GM21737 (cell line): Measurements from ENCODE around the gene ITGA7.
"Not testable (repeated sequence)": the region's sequence is repeated elsewhere in the genome, so short reads cannot be mapped to it uniquely, and the experiment has no call there.

ENCODE experiments used
- ATAC-seq: cut with Tn5 transposase; IDR thresholded peaks from one replicate; pipeline ENCODE4 v1.9.1; 2021; ENCODE audit warnings: mild to moderate bottlenecking, moderate library complexity; ENCODE audit not compliant: unreplicated experiment

Gene ITGA7

DNA sequence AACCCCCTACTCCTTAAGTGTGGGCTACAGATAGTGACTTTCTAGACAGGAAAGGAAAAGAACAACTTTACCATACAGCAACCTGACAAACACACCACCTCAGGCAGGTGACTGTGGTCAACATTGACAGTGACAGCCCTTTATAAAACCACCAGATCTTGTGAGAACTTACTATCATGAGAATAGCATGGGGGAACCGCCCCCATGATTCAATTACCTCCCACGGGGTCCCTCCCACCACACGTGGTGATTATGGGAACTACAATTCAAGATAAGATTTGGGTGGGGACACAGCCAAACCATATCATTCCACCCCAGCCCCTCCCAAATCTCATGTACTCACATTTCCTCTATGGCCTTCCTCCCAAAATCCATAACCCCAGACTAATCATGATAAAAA is 54.7 kb downstream of the ITGA7 start:
- ATAC-seq, result no peak

DNA sequence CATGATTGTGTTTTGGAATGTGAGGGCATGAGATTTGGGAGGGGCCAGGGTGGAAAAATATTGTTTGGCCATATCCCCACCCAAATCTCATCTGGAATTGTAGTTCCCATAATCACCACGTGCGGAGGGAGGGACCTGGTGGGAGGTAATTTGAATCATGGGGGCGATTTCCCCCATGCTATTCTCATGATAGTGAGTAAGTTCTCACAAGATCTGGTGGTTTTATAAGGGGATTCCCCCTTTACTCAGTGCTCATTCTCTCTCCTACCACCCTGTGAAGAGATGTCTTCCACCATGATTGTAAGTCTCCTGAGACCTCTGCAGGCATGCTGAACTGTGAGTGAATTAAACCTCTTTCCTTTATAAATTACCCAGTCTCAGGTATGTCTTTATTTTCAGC is 55.4 kb downstream of the ITGA7 start:
- ATAC-seq, result no peak

DNA sequence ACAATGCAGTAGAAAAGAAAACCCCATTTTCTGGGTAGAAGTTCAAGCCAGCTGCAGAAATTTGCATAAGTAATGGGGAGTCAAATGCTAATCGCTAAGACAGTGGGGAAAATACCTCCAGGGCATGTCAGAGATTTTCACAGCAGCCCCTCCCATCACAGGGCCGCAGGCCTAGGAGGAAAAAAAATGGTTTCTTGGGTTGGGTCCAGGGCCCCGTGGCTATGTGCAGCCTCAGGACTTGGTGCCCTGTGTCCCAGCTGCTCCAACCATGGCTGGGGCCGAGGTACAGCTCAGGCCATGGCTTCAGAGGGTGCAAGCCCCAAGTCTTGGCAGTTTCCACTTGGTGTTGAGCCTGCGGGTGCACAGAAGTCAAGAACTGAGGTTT is 56.4 kb downstream of the ITGA7 start:
- no peak for ATAC-seq

DNA sequence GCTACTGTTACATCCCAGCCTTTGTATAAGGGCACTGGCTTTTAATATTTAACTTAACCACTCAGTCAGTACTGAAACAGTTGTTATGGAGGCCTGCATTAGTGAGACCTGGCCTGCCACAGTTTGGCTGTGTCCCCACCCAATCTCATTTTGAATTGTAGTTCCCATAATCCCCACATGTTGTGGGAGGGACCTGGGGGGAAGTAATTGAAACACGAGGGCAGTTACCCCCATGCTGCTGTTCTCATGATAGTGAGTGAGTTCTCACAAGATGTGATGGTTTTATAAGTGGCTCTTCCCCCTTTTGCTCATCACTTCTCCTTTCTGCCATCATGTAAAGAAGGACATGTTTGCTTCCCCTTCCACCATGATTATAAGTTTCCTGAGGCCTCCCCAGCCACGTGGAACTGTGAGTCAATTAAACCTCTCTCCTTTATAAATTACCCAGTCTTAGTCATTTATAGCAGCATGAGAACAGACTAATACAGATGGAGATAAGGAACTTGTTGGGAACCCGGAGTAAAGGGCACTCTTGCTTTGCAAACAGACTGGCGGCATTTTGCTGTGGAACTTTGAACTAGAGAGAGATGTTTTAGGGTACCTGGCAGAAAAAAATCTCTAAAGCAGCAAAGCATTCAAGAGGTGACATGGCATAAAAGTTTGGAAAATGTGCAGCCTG is 56.9 kb downstream of the ITGA7 start:
- ATAC-seq, result not testable (repeated sequence)

DNA sequence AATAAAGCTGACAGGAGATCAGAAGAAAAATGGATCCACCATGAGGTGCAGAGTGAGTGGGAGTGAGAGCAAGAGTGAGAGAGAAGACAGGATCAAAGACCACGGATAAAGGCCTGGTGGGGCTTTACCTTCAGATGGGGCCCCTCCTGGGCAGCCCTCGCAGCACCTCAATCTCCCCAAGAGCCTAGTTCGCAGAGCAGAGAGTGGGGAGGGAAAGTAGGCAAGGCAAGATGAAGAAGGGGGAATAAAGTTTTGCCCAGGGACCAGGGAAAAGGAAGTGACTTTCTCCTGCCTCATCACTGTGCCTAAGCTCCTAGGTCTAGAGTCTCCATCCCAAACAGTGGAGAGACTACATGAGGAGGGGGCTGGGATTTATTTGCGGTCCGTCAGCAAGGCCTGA is 60.7 kb downstream of the ITGA7 start:
- no peak for ATAC-seq

DNA sequence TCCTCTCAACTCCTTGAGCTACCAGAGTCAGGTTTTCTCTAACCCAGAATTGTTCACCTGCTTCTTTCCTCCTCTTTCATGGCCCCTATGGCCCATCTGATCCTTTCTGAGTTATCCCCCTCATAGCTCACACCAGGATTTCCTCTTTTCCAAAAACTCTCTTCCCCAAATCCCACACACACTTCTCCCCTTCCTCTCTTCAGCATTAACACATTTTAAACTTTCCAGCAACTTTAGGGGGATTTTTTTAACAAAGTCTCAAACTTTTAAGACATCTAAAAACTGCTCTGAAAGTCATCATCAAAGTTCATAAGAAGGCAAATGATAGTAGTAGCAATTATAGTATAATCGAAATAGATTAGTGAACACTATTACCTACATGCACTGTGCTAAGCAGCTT is 63.1 kb downstream of the ITGA7 start:
- ATAC-seq, result no peak

DNA sequence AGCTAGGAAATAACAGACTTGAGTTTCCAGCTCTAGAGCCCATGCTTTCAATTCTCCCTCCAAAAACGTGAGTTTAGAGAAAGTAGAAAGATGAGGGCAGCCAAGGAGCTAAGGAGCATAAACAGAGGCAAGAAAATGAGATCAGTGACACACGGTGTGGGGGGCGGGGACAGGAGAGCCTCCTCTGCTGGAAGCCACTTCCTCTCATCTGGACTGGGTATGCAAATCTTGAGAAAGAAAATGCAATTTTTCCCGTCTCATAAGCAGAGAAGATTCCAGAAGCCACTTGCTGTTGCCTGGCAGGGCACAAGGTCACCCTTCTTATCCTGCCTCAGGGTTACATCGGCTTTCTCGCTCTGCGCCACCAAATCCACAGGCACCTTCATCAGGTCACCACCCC is 65.0 kb downstream of the ITGA7 start:
- ATAC-seq, result no peak

DNA sequence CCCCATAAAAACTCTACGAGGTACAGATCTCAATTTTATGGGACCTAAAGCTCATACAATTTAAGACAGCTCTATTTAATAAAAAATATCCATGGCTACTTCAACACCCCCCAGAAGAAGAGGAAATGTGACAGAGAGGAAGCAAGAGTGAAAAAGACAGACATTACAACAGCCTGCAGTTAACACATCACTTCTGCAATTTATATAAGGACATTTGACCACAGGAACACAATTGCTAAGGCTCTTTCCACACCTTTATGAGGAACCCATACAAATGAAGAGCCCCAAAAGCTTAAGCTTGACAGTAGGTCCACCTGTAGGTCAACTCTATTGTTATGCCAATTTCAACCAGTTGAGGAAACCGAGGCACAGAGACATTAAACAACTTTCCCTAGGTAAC is 65.4 kb downstream of the ITGA7 start:
- ATAC-seq, result no peak

DNA sequence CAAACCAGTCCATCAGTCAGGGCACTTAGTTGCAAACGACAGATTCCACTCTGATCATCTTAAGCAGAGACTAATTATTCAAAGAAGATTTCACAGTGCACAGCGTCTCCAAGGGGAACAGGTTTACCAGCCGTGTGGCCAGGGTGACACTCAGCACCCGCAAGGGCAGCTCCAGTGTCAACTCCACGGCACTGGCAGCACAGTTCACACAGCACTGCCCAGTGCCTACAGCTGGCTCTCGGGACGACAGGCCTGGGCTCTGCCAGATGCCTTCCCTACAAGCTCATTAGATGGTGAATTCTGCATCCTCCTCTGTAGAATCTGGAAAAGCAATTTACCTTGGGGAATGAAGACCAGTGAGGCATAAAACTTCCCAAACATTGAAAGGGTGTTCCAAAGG is 66.1 kb downstream of the ITGA7 start:
- ATAC-seq, result no peak

DNA sequence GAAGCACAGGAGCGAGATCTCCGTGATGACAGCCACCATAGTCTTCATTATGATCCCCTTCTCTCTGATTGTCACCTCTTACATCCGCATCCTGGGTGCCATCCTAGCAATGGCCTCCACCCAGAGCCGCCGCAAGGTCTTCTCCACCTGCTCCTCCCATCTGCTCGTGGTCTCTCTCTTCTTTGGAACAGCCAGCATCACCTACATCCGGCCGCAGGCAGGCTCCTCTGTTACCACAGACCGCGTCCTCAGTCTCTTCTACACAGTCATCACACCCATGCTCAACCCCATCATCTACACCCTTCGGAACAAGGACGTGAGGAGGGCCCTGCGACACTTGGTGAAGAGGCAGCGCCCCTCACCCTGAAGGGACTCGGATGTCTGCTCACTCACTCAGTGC is 70.2 kb downstream of the ITGA7 start:
- ATAC-seq, result no peak

DNA sequence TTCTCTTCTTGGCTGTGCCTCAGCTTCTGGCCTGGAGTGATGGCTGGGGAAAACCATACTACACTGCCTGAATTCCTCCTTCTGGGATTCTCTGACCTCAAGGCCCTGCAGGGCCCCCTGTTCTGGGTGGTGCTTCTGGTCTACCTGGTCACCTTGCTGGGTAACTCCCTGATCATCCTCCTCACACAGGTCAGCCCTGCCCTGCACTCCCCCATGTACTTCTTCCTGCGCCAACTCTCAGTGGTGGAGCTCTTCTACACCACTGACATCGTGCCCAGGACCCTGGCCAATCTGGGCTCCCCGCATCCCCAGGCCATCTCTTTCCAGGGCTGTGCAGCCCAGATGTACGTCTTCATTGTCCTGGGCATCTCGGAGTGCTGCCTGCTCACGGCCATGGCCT is 70.9 kb downstream of the ITGA7 start, which contains the start of gene OR10P1:
Gene OR10P1, plus strand, starts transcription at position 40 of the 400 bp plus-strand sequence. Its CDS starts 0 bp downstream, at position 40.
- no peak for ATAC-seq

DNA sequence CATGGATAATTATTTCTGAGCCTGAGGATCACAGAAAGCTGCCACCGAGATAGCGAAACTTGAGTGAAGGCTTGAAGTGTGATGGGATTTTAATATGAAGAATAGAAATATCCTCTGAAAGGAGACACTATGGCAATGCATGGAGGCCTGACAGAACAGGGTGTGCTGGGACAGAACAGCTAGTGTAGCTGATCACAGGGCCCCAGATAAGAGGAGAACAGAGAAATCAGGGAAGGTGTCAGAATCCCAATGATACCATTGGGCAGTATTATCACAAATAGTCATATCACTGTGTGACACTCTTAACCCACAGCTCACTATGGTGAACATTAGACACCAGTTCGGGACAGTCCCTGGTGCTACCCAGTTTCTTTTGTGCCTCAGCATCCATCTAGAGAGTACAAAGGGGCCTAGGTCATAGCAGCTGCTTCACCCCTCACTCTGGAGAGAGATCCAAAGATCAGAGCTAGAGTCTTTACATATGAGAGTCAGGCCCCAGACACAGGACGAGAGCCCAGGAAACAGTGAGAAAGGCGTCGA is 71.5 kb downstream of the ITGA7 start:
- no peak for ATAC-seq
